IPS-18a (cell line): ENCODE data around the gene FA2H.
"Not testable (repeated sequence)": the region's sequence is repeated elsewhere in the genome, so short reads cannot be mapped to it uniquely, and the experiment has no call there.

Source experiments
- H3K27ac ChIP-seq: one replicate; pipeline ENCODE4 v1.5.1; 2013; ENCODE audit warnings: low read length
- H3K27me3 ChIP-seq: one replicate; pipeline ENCODE4 v1.6.1; 2013; ENCODE audit warnings: mild to moderate bottlenecking, low read length; ENCODE audit not compliant: control insufficient read depth, insufficient read depth
- H3K36me3 ChIP-seq: one replicate; pipeline ENCODE4 v1.6.1; 2013; ENCODE audit warnings: low read depth, low read length; ENCODE audit not compliant: control insufficient read depth
- H3K4me1 ChIP-seq: one replicate; pipeline ENCODE4 v1.6.1; 2013; ENCODE audit warnings: low read depth, low read length; ENCODE audit not compliant: control insufficient read depth
- H3K4me3 ChIP-seq: one replicate; pipeline ENCODE4 v1.5.1; 2013; ENCODE audit warnings: low read length
- H3K9ac ChIP-seq: one replicate; pipeline ENCODE4 v1.6.1; 2013; ENCODE audit warnings: mild to moderate bottlenecking, low read length, moderate library complexity
- H3K9me3 ChIP-seq: one replicate; pipeline ENCODE4 v1.6.1; 2013; ENCODE audit warnings: low read depth, low read length; ENCODE audit not compliant: control insufficient read depth

Gene FA2H

DNA sequence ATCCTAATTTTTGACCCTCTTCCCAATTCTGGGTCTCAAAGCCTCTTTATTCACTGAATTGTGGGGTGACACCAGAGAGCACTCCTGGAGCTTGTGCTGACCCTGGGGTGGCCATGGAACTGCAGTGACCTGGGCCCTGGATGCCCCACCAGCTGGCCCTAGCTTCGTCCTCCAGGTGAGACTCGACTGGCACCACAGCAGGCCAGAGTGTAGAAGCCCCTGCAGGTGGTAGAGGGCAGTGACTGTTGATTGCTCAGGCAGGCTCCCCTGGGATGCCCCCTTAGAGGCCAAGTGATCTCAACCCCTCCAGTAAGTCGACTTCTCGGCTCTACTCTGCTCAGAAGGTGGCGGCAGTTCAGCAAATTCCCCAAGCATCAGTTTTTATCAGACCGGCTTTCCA, 6.4 kb downstream of the FA2H start:
- H3K4me3 ChIP-seq, result no peak overlapping the region
- no peaks in the 10 kb centered on the region for H3K9me3 ChIP-seq
- H3K27ac ChIP-seq, result no peak overlapping the region
- H3K4me1 ChIP-seq, result no peaks in the 10 kb centered on the region
- no peaks in the 10 kb centered on the region for H3K36me3 ChIP-seq
- H3K9ac ChIP-seq, result no peak overlapping the region
- peaks cover 6% of the 10 kb centered on the region for H3K27me3 ChIP-seq

DNA sequence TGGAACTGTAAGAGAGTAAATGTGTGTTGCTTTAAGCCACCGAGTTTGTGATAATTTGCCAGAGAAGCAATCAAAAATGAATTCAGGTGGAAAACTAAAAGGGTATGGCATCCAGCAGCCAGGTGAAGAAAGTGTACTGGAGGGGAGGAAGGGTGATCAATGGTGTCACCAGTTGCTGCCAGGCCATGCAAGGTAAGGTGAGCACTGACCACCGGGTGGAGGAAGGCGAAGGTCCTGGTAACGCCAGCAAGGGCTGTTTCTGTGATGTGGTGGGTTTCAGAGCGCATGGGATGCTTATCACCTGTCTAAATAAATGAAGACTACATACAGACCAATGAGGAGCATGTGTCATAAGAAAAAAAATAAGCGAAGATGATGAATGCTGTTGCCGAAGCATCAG, 6.9 kb downstream of the FA2H start:
- Histone ChIP-seq H3K27me3 (peaks cover 1% of the 10 kb centered on the region), H3K9me3 (no peaks in the 10 kb centered on the region), H3K4me1 (no peaks in the 10 kb centered on the region), H3K4me3 (no peak overlapping the region), H3K27ac (no peak overlapping the region), H3K36me3 (no peaks in the 10 kb centered on the region), H3K9ac (no peak overlapping the region)

DNA sequence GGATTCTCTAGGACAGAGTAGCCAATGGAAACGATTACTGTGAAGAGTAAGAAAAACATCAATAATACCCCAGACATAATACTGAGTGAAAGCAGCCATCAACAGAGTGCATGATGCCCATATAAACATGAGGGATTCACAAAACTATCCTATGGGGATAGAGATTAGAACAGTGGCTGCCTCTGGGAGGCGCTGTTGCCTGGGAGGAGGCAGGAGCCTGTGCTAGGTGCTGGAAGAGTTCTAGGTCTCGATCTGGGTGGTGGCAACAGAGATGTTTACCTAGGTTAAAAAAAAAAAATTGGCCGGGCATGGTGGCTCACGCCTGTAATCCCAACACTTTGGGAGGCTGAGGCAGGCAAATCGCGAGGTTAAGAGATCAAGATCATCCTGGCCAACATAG, 7.9 kb downstream of the FA2H start:
- Histone ChIP-seq H3K4me1 (no peaks in the 10 kb centered on the region), H3K27me3 (no peaks in the 10 kb centered on the region), H3K9me3 (no peaks in the 10 kb centered on the region), H3K4me3 (no peak overlapping the region), H3K9ac (no peak overlapping the region), H3K27ac (no peak overlapping the region), H3K36me3 (no peaks in the 10 kb centered on the region)

DNA sequence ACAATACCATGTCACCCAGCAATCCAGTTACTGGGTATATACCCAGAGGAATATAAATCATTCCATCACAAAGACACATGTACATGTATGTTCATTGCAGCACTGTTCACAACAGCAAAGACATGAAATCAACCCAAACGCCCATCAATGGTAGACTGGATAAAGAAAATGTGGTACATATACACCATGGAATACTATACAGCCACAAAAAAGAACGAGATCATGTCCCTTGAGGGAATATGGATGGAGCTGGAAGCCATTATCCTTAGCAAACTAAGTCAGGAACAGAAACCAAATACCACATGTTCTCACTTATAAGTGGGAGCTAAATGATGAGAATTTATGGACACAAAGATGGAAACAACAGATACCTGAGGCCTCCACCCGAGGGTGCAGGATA, 10.4 kb downstream of the FA2H start:
- not testable (repeated sequence) for H3K4me1 ChIP-seq, H3K36me3 ChIP-seq, H3K9ac ChIP-seq, H3K9me3 ChIP-seq, H3K4me3 ChIP-seq, H3K27ac ChIP-seq, H3K27me3 ChIP-seq

DNA sequence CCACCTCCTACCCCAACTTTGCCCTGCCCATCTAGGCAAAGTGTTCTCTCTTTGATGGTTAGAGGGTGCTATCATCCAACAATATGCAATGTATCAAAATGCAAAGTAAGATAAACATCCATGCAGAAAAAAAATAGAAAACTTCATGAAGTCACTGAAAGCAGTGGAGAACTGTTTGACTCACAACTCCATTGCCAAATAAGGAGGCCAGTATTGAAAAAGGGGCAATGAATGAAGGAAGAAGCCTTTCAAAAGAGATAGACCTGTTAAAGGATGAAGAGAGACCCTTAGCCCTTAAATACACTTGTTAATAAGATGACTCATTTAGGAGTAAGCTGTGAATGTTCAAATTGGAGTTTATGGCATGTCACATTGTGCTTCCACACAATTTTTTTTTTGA, 13.0 kb downstream of the FA2H start:
- Histone ChIP-seq H3K4me3 (no peak overlapping the region), H3K9ac (no peak overlapping the region), H3K4me1 (no peaks in the 10 kb centered on the region), H3K9me3 (no peaks in the 10 kb centered on the region), H3K27me3 (no peaks in the 10 kb centered on the region), H3K27ac (no peak overlapping the region), H3K36me3 (no peaks in the 10 kb centered on the region)

- Histone ChIP-seq H3K9me3 (no peaks in the 10 kb centered on the region), H3K27me3 (no peaks in the 10 kb centered on the region), H3K4me1 (no peaks in the 10 kb centered on the region), H3K9ac (no peak overlapping the region), H3K36me3 (no peaks in the 10 kb centered on the region), H3K27ac (no peak overlapping the region), H3K4me3 (no peak overlapping the region)
Measured at GRCh38 chr16:74760007-74760767, 14.4 kb downstream of the FA2H start.

- Histone ChIP-seq H3K9ac (no peak overlapping the region), H3K9me3 (no peaks in the 10 kb centered on the region), H3K27ac (no peak overlapping the region), H3K4me3 (no peak overlapping the region), H3K27me3 (no peaks in the 10 kb centered on the region), H3K36me3 (no peaks in the 10 kb centered on the region), H3K4me1 (no peaks in the 10 kb centered on the region)
Measured at GRCh38 chr16:74759564-74759963, 15.1 kb downstream of the FA2H start.

DNA sequence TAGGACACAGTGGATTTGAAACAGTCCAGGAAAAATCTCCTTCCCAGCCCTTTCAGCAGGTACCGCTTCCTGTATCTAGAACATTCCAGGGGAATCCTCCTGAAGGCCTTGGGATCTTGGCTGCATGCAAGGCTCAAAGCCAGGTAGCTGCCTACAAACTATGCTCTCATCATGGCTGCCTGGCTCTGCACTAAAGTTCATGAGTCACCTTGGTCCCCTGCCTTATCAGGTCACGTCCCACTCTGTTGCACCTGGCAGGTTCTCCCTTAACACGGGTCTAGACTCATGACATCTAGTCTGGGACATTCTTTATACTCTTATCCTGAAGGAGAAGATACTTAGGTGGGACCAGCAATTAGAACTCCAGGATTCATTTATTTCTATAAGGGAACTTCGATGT, 15.8 kb downstream of the FA2H start:
- Histone ChIP-seq H3K36me3 (no peaks in the 10 kb centered on the region), H3K9ac (no peak overlapping the region), H3K9me3 (no peaks in the 10 kb centered on the region), H3K4me3 (no peak overlapping the region), H3K4me1 (no peaks in the 10 kb centered on the region), H3K27me3 (no peaks in the 10 kb centered on the region), H3K27ac (no peak overlapping the region)

- Histone ChIP-seq H3K36me3 (no peaks in the 10 kb centered on the region), H3K4me1 (no peaks in the 10 kb centered on the region), H3K27ac (no peak overlapping the region), H3K9ac (no peak overlapping the region), H3K4me3 (no peak overlapping the region), H3K27me3 (no peaks in the 10 kb centered on the region), H3K9me3 (no peaks in the 10 kb centered on the region)
Measured at GRCh38 chr16:74757349-74757748, 17.3 kb downstream of the FA2H start.

GRCh38 chr16:74756203-74756602, 18.4 kb downstream of the FA2H start:
- no peak overlapping the region for H3K27ac ChIP-seq
- no peak overlapping the region for H3K9ac ChIP-seq
- H3K27me3 ChIP-seq, result no peaks in the 10 kb centered on the region
- no peak overlapping the region for H3K4me3 ChIP-seq
- H3K36me3 ChIP-seq, result no peaks in the 10 kb centered on the region
- H3K4me1 ChIP-seq, result no peaks in the 10 kb centered on the region
- H3K9me3 ChIP-seq, result no peaks in the 10 kb centered on the region

DNA sequence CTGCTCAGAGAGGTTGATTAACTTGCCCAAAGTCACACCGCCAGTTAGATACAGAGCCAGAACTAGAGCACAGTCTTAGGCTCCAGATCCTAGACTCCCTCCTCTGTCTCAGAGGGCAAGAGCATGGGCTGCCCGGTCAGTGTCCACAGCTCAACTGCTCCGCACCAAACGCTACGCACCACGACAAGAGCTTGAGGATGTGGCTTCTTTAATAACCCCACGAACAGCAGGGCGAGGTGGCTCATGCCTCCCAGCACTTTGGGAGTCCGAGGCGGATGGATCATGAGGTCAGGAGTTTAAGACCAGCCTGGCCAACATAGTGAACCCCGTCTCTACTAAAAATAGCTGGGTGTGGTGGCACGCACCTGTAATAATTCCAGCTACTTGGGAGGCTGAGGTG, 21.4 kb downstream of the FA2H start:
- Histone ChIP-seq H3K27me3 (no peaks in the 10 kb centered on the region), H3K4me3 (no peak overlapping the region), H3K27ac (no peak overlapping the region), H3K4me1 (peaks cover 14% of the 10 kb centered on the region), H3K9me3 (no peaks in the 10 kb centered on the region), H3K9ac (no peak overlapping the region), H3K36me3 (no peaks in the 10 kb centered on the region)

DNA sequence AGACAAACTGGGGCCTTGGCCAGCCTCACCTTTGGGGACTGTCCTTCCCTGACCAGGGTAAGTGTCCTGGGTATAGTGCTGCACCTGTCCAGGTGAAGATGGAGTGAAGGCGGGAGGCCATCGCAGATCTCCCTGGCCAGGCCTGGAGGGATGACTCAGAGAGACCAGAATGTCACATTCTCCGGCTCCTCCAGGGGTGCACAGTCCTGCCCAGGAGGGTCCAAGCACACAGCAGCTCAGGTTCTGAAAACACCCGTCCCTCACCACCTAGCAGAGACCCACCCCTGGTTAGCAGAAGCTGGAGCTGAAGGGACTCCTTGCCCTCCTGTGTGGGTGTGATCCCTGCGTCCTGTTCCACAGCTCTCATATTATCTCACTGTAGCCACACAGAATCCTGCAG, 21.9 kb downstream of the FA2H start:
- Histone ChIP-seq H3K36me3 (no peaks in the 10 kb centered on the region), H3K27ac (no peak overlapping the region), H3K9ac (no peak overlapping the region), H3K4me3 (no peak overlapping the region), H3K9me3 (no peaks in the 10 kb centered on the region), H3K4me1 (peaks cover 14% of the 10 kb centered on the region), H3K27me3 (no peaks in the 10 kb centered on the region)
